Diencephalon (tissue), 1 donor: Measurements from ENCODE around the gene DDX42. TPM values are rescaled to one million over a fixed set of nuclear protein-coding genes. Genes with fewer than 3 reads are reported as not detected.

Experiments
- total RNA-seq: library from RNA; depleted of rRNA; stranded (reverse); fragments of >200 nt; gene quantifications from one replicate; pipeline ENCODE4 v1.2.3, GENCODE V29; 2014

Gene DDX42
- 82.4 TPM for total RNA-seq

GRCh38 chr17:63774141-63774968 is at the start of gene DDX42:
Gene DDX42, plus strand, starts transcription at chr17:63774170. Its CDS starts 12,880 bp downstream, at chr17:63787050.

GRCh38 chr17:63741408-63742173 is 32.4 kb upstream of the DDX42 start, which contains the start of gene STRADA:
Gene STRADA, minus strand, starts transcription at chr17:63741799. Its CDS starts 13,430 bp downstream, at chr17:63728369.

DNA sequence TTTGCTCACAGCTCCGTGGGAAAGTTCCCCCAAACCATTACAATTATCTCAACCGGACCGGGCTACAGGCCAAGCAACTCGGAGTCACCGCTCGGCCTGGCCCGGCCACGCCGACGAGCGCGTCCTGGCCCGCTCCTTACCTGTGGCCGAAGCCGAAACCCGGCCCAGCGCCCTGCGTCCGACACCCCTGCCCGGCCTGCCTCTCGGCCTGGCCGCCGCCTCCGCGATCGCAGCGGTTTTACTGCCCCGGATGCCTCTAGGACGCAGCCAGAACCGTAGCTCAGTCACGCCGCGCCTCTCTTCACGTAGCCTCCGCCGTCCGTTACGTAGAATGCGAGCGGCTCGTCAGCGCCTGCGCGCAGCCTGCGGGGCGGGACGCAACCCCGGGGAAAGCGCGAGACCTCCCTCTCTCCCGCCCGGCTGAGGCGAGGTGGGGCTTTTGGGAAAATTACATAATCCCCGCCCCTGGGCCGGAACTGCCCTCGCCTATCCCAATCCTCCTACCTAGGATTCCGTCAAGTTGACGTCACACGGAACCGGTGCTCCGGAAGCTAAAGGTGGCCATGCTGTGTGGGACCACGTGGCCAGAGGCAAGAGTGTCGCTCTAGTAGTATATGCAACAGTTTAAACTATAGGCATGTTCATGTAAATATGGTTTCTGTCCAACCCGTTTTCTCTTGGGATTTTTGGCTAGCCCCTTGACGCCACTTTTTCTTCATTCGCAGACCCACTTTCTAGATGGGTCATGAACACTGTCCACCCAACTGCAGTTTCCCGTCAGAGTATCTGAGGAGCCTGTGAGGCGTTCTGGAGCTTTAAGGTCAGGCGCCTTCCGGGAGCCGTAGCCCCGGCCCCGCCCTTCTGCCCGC is 464 bp upstream of the DDX42 start, which contains the start of gene CCDC47:
Gene CCDC47 (minus strand): TSS at position 326 of the 869 bp plus-strand sequence. CDS start 7,422 bp downstream, outside the sequence.

DNA sequence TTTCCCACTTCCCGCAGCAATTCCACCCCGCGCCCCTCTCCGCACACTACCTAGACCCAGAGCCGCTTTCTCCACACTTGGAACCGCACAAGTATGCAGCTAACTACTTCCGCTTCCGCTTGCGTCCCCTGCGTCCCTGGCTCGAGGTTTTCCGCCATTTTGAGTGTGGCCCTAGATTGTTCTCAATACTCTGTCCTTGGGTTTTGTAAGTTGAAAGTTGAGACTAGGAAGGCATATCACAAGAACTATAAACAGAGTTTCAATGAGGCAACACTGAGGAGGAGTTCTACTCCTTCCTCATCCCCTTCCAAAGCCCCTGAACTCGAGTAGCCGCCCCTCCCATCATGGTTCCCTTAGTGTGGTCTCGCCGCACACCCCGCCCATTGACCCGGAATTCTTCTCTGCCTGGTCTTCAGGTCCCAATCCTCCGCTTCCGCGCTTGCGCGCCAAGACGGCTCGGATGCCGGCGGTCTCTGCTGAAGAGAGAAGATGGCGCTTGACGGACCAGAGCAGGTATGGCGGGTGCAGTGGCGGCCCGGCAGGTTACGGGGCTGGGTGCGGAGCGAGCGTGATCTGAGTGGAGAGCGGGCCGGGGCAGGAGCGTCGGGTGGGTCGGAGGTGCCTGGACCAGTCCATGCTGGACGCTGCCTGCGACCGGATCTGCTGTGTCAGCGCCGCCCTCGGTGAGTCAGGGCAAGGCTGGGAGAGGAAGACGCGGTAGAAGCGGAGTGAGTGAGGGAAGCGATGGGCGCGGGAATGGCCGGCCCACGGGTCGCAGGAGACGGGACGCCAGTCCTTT is 53.2 kb downstream of the DDX42 start, which contains the start of the genes FTSJ3 and PSMC5:
Gene FTSJ3 (minus strand): TSS at position 662 of the 799 bp plus-strand sequence. CDS start 761 bp downstream, outside the sequence.
Gene PSMC5 (plus strand): TSS at position 430 of the 799 bp plus-strand sequence. CDS start 60 bp downstream, at position 490.

DNA sequence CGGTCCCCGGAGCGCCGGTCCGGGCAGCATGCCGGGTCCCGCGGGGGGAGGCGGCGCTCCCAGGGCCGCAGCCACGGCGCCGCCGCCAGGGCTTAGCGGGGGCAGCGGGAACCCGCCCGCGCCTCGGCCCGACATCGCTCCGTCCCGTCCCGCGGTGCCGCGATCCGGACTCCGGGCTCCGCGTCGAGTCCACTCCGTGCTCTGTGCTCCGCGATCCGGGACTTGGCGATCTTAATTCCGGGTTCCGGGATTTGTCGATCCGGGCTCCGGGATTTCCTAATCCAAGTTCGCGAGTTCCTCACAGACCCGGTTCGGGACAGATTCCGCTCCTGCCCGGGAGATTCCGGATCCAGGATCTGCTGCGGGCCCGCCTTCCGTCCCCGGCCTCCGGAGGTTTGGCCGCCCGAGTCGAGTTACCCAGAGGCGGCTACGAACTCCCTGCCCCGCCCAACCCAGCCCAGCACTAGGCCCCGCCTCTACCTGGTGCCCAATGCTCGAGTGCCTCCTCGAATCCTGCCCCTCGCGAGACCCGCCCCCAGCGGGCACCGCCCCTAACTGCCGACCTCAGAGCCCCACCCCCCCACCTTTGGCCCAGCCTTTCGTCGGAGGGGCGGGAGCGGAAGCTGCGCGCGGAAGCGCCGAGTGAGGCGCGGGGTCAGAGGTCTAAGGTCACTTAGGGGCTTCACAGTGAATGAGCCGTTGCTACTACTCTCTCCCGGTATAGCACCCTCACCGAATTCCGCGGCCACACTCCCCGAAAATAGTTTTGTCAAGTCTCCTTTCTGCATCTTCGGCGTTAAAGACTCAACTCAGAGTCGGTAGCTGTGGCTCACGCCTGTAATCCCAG is 68.8 kb downstream of the DDX42 start, which contains the start of gene SMARCD2:
Gene SMARCD2 (minus strand): TSS at position 146 of the 847 bp plus-strand sequence. CDS start 11 bp downstream, at position 135.

Other genes with a start within 250 kb of the DDX42 start
- gene DCAF7, start 223.7 kb upstream of the DDX42 start, total RNA-seq, result 51.0 TPM
- 10.1 TPM for gene TACO1, start 173.3 kb upstream of the DDX42 start, total RNA-seq
- gene MAP3K3, start 151.8 kb upstream of the DDX42 start, total RNA-seq, result 19.4 TPM
- gene LIMD2, start 74.0 kb upstream of the DDX42 start, total RNA-seq, result 12.5 TPM
- 32.3 TPM for gene STRADA, start 32.4 kb upstream of the DDX42 start, total RNA-seq
- gene CCDC47, start 573 bp upstream of the DDX42 start, total RNA-seq, result 65.3 TPM
- gene PSMC5, start 53.3 kb downstream of the DDX42 start, total RNA-seq, result 78.0 TPM
- gene FTSJ3, start 53.5 kb downstream of the DDX42 start, total RNA-seq, result 29.3 TPM
- 11.5 TPM for gene SMARCD2, start 68.5 kb downstream of the DDX42 start, total RNA-seq
- gene CSH2, start 99.5 kb downstream of the DDX42 start, total RNA-seq, result not detected
- gene GH2, start 107.8 kb downstream of the DDX42 start, total RNA-seq, result not detected
- not detected for gene CSH1, start 122.4 kb downstream of the DDX42 start, total RNA-seq
- gene CSHL1, start 137.1 kb downstream of the DDX42 start, total RNA-seq, result not detected
- not detected for gene GH1, start 144.7 kb downstream of the DDX42 start, total RNA-seq
- gene CD79B, start 158.2 kb downstream of the DDX42 start, total RNA-seq, result 0.92 TPM
- gene SCN4A, start 198.7 kb downstream of the DDX42 start, total RNA-seq, result 0.92 TPM
- gene PRR29, start 224.2 kb downstream of the DDX42 start, total RNA-seq, result 6.9 TPM
- 8.8 TPM for gene ICAM2, start 246.5 kb downstream of the DDX42 start, total RNA-seq